ENCODE data around the gene MATN1. TPM values are rescaled to one million over a fixed set of nuclear protein-coding genes. Genes with fewer than 3 reads are reported as not detected.

MATN1 gene
- total RNA-seq, 4 donors from 2014 or later, result 0.46 to 1.7 TPM; not detected in 2

GRCh38 chr1:30662291-30662840, 61.0 kb downstream of the MATN1 start:
- intact Hi-C loops (cut with DNase I; ENCODE audit: low total_unique reads), result no loop called here
- no peaks in the 10 kb centered on the region for H3K36me3 ChIP-seq
- H3K4me1 ChIP-seq, result no peaks in the 10 kb centered on the region
- TF ChIP-seq CTCF (IDR thresholded peaks at IDR 0.05) (no peak), POLR2A (IDR thresholded peaks at IDR 0.05) (no peak)
- H3K4me3 ChIP-seq, result no peak overlapping the region
- no peaks in the 10 kb centered on the region for H3K27me3 ChIP-seq
- no peak for DNase-seq
- no peaks in the 10 kb centered on the region for H3K9me3 ChIP-seq
- H3K27ac ChIP-seq, result no peak overlapping the region

- intact Hi-C loops (cut with DNase I; ENCODE audit: low total_unique reads), result no loop called here
- Histone ChIP-seq H3K4me1 (no peaks in the 10 kb centered on the region), H3K9me3 (no peaks in the 10 kb centered on the region), H3K27ac (no peak overlapping the region), H3K36me3 (no peaks in the 10 kb centered on the region), H3K4me3 (no peak overlapping the region), H3K27me3 (no peaks in the 10 kb centered on the region)
- TF ChIP-seq CTCF (IDR thresholded peaks at IDR 0.05) (no peak), POLR2A (IDR thresholded peaks at IDR 0.05) (no peak)
- DNase-seq, result no peak
Measured at GRCh38 chr1:30661311-30661710, 62.1 kb downstream of the MATN1 start.

Small RNA genes lying within 50 kb of the gene (microRNA-seq; reads per million reads assigned to microRNA genes)
- not detected for gene MIR4420 (ENCODE audit: borderline microRNAs expressed, borderline replicate concordance)

Small RNA genes lying within 50 kb of the gene (small RNA-seq; reads per million reads assigned to genes)
- not detected for gene MIR4420

Other genes with a start within 250 kb of the MATN1 start
- gene LAPTM5, start 34.2 kb upstream of the MATN1 start, total RNA-seq, result 10 to 100 TPM in 3 of 4 donors, 1 to 10 TPM in 1; 6.1 to 76.8 (median 15.8) TPM
- gene SDC3, start 185.2 kb upstream of the MATN1 start, total RNA-seq, result 10 to 100 TPM; 12.4 to 38.3 (median 30.5) TPM

Measured in uterus (tissue), 4 donors.